HepG2 (cell line): ENCODE measurements around the gene MDP1. TPM values are rescaled to one million over a fixed set of nuclear protein-coding genes. Genes with fewer than 3 reads are reported as not detected.

Experiments used
- BHLHE40 ChIP-seq: IDR thresholded peaks from 2 replicates; pipeline ENCODE4 v1.6.1; 2011; ENCODE audit warnings: low read length, improper control_type of control experiment
- CBX2 ChIP-seq, 2 experiments: fragments of 200-600 bp in 1 of 2; sonication (generic); formaldehyde crosslinking in 1 of 2; IDR thresholded peaks; 2 replicates each; pipeline versions ENCODE4 v1.7.0 to v1.8.1; 2018 to 2022; ENCODE audit warnings: low read depth in 2 of 2, low read length in 1 of 2, mild to moderate bottlenecking in 1 of 2, missing genetic modification reagents in 1 of 2
- DPF2 ChIP-seq: sonication (generic); formaldehyde crosslinking; IDR thresholded peaks from 2 replicates; pipeline ENCODE4 v1.4.0; 2020; ENCODE audit warnings: mild to moderate bottlenecking, low read depth, missing genetic modification reagents, borderline replicate concordance
- GMEB1 ChIP-seq: sonication (generic); formaldehyde crosslinking; IDR thresholded peaks from 2 replicates; pipeline ENCODE4 v1.5.1; 2020; ENCODE audit warnings: missing genetic modification reagents, mild to moderate bottlenecking, borderline replicate concordance
- GZF1 ChIP-seq: sonication (generic); formaldehyde crosslinking; IDR thresholded peaks from 2 replicates; pipeline ENCODE4 v1.5.1; 2020; ENCODE audit warnings: mild to moderate bottlenecking, missing genetic modification reagents
- HES4 ChIP-seq: sonication (generic); formaldehyde crosslinking; IDR thresholded peaks from 2 replicates; pipeline ENCODE4 v1.9.0; 2021; ENCODE audit warnings: mild to moderate bottlenecking, missing genetic modification reagents, borderline replicate concordance
- MIER3 ChIP-seq: IDR thresholded peaks from 2 replicates; pipeline ENCODE4 v1.6.1; 2016; ENCODE audit warnings: missing compliant biosample characterization, borderline replicate concordance
- NFKBIZ ChIP-seq: IDR thresholded peaks from 2 replicates; pipeline ENCODE4 v1.6.1; 2018; ENCODE audit warnings: missing genetic modification reagents, missing compliant biosample characterization
- PTBP1 ChIP-seq: fragments of 200-400 bp; formaldehyde crosslinking; IDR thresholded peaks from 2 replicates; pipeline ENCODE4 v1.6.1; 2018; ENCODE audit warnings: low read length, low read depth; ENCODE audit not compliant: poor library complexity, severe bottlenecking
- RELA ChIP-seq: sonication (generic); formaldehyde crosslinking; IDR thresholded peaks from 2 replicates; pipeline ENCODE4 v1.4.0; 2020; ENCODE audit warnings: missing genetic modification reagents
- SNRNP70 ChIP-seq: fragments of 200-400 bp; formaldehyde crosslinking; IDR thresholded peaks from 2 replicates; pipeline ENCODE4 v1.6.1; 2017; ENCODE audit warnings: mild to moderate bottlenecking, low read depth, low read length, moderate library complexity
- SP2 ChIP-seq: sonication (generic); formaldehyde crosslinking; IDR thresholded peaks from 2 replicates; pipeline ENCODE4 v1.5.1; 2020; ENCODE audit warnings: mild to moderate bottlenecking, missing genetic modification reagents
- ZBTB26 ChIP-seq: IDR thresholded peaks from 2 replicates; pipeline ENCODE4 v1.6.1; 2016; ENCODE audit warnings: missing compliant biosample characterization, missing genetic modification reagents, borderline replicate concordance
- ZBTB37 ChIP-seq: sonication (generic); formaldehyde crosslinking; IDR thresholded peaks from 2 replicates; pipeline ENCODE4 v1.4.0; 2020; ENCODE audit warnings: mild to moderate bottlenecking, missing genetic modification reagents
- ZBTB43 ChIP-seq: sonication (generic); formaldehyde crosslinking; conservative IDR thresholded peaks from 2 replicates; pipeline ENCODE4 v1.4.0; 2020; ENCODE audit warnings: missing genetic modification reagents
- ZEB1 ChIP-seq: IDR thresholded peaks from 2 replicates; pipeline ENCODE4 v1.6.1; 2012; ENCODE audit warnings: mild to moderate bottlenecking, low read depth, inconsistent platforms; ENCODE audit not compliant: insufficient replicate concordance
- ZNF263 ChIP-seq: sonication (generic); formaldehyde crosslinking; IDR thresholded peaks from 2 replicates; pipeline ENCODE4 v1.4.0; 2020; ENCODE audit warnings: missing genetic modification reagents
- ZNF280B ChIP-seq: sonication (generic); formaldehyde crosslinking; IDR thresholded peaks from 2 replicates; pipeline ENCODE4 v1.5.0; 2020; ENCODE audit warnings: missing genetic modification reagents, mild to moderate bottlenecking, borderline replicate concordance
- ZNF292 ChIP-seq: sonication (generic); formaldehyde crosslinking; IDR thresholded peaks from 2 replicates; pipeline ENCODE4 v1.8.1; 2022; ENCODE audit warnings: mild to moderate bottlenecking, low read depth, missing genetic modification reagents, borderline replicate concordance
- ZNF558 ChIP-seq: sonication (generic); formaldehyde crosslinking; IDR thresholded peaks from 2 replicates; pipeline ENCODE4 v1.9.0; 2022; ENCODE audit warnings: mild to moderate bottlenecking, missing genetic modification reagents, borderline replicate concordance
- ZNF792 ChIP-seq: IDR thresholded peaks from 2 replicates; pipeline ENCODE4 v1.6.1; 2016
- polyA plus RNA-seq, 8 experiments: library from polyadenylated mRNA; depleted of rRNA in 3 of 8; stranded (reverse) in 7 of 8; unstranded in 1 of 8; fragments of >200 nt; fragmentation: Illumina TruSeq in 4 of 8; extraction: Trizol in 4 of 8; gene quantifications; 2 replicates each; pipeline versions ENCODE4 v1.2.1 to v1.2.3, GENCODE V29; 2011 to 2016; ENCODE audit warnings: low read depth in 4 of 8, missing spikeins in 1 of 8, mixed read lengths in 1 of 8; ENCODE audit not compliant: insufficient read depth in 1 of 8
- total RNA-seq, 5 experiments: library from RNA; depleted of rRNA; stranded (reverse); fragments of >200 nt; fragmentation: Illumina TruSeq; extraction: Trizol; gene quantifications; 2 replicates each; pipeline ENCODE4 v1.2.3, GENCODE V29; 2016; ENCODE audit warnings: low read depth in 1 of 5

MDP1 gene
- total and polyA plus RNA-seq, 2 of the 13 experiments (the other 11 are each of a cell fraction or from before 2014, with no cell fraction given), result 44.1 to 48.7 TPM

- TF ChIP-seq CBX2 (IDR thresholded peaks at IDR 0.05; ENCODE audit: low read depth, low read length) (peak; percentile 80; the same call in 1 of the 2 replicates), CBX2 (CRISPR knock-in tag; IDR thresholded peaks at IDR 0.05; ENCODE audit: low read depth) (peak; percentile 98; the same call in 1 of the 2 replicates), ZNF292 (CRISPR knock-in tag) (peak; percentile 78; the same call in 1 of the 2 replicates), GZF1 (CRISPR knock-in tag) (no peak; the same call in 1 of the 2 replicates), SP2 (CRISPR knock-in tag) (peak; percentile 86), PTBP1 (peak; percentile 99), ZBTB43 (CRISPR knock-in tag) (peak; percentile 83; the same call in 1 of the 2 replicates), BHLHE40 (peak; percentile 95), SNRNP70 (no peak), ZBTB37 (CRISPR knock-in tag) (peak; percentile 83), ZEB1 (no peak), GMEB1 (CRISPR knock-in tag) (peak; percentile 91; the same call in 1 of the 2 replicates), RELA (CRISPR knock-in tag) (peak; percentile 95), NFKBIZ (CRISPR knock-in tag) (no peak; the same call in none of the 2 replicates), ZBTB26 (CRISPR knock-in tag) (peak; percentile 84; the same call in 1 of the 2 replicates), DPF2 (peak; percentile 49), HES4 (CRISPR knock-in tag) (peak; percentile 62), ZNF792 (peak; percentile 99), ZNF558 (CRISPR knock-in tag) (no peak), ZNF263 (CRISPR knock-in tag) (peak; percentile 74), MIER3 (CRISPR knock-in tag) (peak; percentile 99), ZNF280B (peak; percentile 99)
Measured at GRCh38 chr14:24188251-24189058, 27.4 kb downstream of the MDP1 start, which contains the start of gene IPO4 (continued).
